Smooth muscle cell of the brain vasculature (primary cell): ENCODE measurements around the gene TSPY3.
"Not testable (repeated sequence)": the region's sequence is repeated elsewhere in the genome, so short reads cannot be mapped to it uniquely, and the experiment has no call there.

ENCODE experiments used
- DNase-seq: peaks from one replicate; pipeline ENCODE4 v3.0.0-alpha.2; 2012; ENCODE audit warnings: low read depth, low spot score

Gene TSPY3, protein sequence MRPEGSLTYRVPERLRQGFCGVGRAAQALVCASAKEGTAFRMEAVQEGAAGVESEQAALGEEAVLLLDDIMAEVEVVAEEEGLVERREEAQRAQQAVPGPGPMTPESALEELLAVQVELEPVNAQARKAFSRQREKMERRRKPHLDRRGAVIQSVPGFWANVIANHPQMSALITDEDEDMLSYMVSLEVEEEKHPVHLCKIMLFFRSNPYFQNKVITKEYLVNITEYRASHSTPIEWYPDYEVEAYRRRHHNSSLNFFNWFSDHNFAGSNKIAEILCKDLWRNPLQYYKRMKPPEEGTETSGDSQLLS

GRCh38 chrY:9398121-9398520 lies at the start of gene TSPY3:
TSS of gene TSPY3 (plus strand) at chrY:9398421. CDS start at chrY:9398467, 46 bp downstream.
- not testable (repeated sequence) for DNase-seq

DNA sequence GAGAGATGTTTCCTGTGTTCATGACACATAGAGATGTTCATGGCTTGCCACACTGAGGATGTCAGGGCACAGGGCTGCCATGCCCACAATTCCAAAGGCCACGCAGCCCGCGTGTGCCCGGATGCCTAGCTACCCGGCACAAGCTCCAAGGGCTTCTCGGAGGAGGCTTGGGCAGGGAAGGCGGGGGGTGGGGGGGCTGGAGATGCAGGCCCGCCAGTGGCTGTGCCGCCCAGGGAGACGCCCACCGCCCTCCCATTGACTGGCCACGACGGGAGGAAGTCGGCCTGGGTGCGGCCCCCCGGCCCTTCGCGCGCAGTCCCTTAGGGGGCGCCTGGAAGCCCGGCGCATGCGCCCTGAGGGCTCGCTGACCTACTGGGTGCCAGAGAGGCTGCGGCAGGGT lies 40.7 kb upstream of the TSPY3 start, which contains the start of gene TSPY8:
Gene TSPY8 (plus strand): TSS at position 301 of the 400 bp plus-strand sequence. CDS start 46 bp downstream, at position 347.
- not testable (repeated sequence) for DNase-seq

GRCh38 chrY:9396527-9396926 lies 1.7 kb upstream of the TSPY3 start:
- not testable (repeated sequence) for DNase-seq
